Stimulated activated CD8-positive, alpha-beta memory T cell treated with anti-CD3 and anti-CD28 coated beads, Interleukin-7, amount 100 ng/mL, for 48 hours (primary cell): ENCODE measurements around the gene PHACTR2.
"Not testable (repeated sequence)": the region's sequence is repeated elsewhere in the genome, so short reads cannot be mapped to it uniquely, and the experiment has no call there.

ENCODE experiments used
- DNase-seq, 2 donors: peaks; one replicate each; pipeline ENCODE4 v3.0.0-alpha.2; 2020; ENCODE audit warnings: low read depth in 1 of 2; ENCODE audit errors: extremely low read depth in 1 of 2

Gene PHACTR2

DNA sequence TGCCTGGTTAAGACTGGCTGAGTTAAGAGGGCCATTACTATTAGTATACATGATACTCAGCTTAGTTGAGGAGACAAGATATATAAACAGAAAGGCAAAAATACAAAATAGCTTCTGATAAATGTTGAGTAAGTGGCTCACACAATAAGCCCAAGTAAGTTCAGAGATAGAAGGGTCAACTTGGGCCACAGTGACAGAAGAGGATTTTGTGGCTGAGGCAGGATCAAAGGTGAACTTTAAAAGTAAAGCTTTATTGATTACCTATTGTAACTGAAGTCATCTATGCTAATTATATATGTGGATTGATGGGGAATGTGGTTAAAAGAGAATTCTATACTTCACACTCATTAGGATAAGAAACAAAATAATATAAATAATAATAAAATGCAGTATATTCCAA, 80.8 kb downstream of the PHACTR2 start:
- DNase-seq = no peak

DNA sequence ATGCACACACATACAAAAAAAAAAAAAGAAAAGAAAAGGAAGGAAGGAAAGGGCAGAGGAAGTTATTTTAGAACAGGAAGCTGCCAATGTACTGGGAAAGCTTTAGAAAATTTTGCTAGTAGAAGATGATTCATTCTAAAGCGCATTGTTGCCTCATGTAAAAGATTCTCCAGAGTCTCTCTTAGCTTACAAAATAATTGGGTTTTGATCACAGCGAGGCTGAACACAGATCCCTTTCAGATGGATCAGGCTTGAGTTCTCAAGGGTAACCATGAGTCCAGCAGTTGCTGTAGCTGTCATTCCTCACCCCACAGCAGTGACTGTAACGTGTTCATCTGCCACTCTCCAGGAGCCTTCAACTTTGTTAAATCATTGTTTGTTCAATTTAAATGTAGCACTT, 81.9 kb downstream of the PHACTR2 start:
- DNase-seq = no peak

DNA sequence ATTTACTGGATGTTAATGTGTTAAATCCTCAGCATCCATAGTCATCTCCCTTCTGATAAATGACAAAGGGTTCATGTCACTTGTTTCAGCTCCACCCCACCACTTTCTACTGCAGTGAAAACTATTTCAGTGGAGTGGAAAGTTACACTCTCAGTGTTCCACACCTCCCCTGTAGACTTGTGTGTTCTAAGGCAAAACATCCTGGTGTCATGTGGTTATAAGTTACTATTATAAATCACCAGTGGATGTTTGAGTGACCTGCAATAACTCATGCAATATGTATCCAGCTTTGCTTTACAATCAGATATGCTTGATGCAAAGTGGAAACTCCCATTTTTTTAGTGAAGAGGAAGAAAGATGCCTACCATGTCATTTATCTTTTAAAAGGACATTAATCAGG, 83.3 kb downstream of the PHACTR2 start:
- no peak for DNase-seq

DNA sequence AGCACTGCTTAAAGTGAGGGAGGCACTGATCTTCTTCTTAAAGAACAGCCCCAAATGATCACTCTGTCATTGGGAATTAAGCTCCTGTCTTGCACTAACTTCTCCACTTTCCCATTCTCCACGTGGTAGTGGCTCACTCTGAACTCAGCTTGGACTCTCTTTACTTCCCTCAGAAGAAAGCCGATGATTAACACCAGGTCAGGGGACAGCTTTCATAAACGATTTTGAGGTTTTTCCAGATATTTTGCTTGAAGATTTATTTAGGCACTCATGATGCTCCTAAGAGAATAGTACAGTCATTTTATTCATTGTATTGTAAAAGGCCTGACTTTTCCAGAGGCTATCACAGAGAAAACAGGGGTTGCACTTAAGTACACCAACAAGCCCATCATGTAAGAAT, 84.4 kb downstream of the PHACTR2 start:
- no peak for DNase-seq

DNA sequence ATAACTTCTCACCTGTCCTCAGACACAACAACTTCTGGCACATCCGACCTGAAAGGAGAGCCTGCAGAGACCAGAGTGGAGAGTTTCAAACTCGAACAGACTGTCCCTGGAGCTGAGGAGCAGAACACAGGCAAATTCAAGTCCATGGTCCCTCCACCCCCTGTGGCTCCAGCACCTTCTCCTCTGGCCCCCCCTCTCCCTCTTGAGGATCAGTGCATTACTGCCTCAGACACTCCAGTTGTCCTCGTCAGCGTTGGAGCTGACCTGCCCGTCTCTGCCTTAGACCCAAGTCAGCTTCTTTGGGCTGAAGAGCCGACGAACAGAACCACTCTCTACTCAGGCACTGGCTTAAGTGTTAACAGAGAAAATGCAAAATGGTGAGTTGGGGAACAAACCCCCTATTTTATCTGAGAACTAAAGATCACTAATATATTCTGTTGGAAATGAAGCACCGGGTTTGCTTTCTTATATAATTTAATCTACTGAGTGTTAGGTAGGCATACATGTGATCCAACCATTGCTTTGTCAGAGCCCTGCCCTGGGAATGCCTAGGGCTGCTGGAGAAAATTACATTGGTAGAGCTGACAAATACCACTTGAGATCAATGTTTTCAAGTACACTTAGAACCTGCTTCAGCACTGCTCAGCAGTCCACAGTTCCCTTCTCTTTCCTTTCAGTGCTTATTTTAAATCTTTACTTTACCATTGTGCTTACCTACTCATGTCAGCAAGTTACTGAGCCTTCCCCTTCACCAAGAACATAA, 87.8 kb downstream of the PHACTR2 start:
- DNase-seq = no peak

DNA sequence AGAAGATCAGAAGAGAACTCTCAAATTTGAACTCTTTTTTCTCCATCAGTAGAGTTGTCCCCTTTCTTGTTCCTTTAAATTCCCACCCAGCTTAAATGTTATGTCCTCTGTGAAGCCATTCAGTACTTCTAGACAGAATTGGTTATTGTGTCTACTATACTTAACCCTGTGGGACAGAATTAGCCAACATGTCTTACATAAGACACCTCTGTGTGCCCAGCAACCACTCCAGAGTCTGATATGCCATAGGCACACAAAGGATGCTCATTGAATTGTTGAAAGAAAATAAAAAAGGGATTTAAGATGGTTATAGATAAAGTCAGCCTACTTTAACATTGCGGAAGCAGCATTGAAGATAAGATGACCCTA, 88.4 kb downstream of the PHACTR2 start:
- DNase-seq = no peak

DNA sequence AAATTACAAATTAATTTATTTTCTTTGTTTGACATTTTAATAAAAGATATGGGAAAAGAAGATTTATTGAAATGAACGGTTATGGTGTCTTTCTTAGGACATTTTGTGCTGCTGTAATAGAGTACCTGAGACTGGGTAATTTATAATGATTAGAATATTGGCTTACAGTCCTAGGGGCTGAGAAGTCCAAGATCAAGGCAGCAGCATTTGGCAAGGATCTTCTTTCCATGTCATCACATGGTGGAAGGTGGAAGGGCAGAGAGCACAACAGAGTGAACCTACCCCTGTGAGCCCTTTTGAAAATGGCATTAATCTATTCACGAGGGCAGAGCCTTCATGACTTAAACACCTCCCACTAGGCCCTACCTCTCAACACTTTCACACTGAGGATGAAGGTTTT, 89.7 kb downstream of the PHACTR2 start:
- no peak for DNase-seq

DNA sequence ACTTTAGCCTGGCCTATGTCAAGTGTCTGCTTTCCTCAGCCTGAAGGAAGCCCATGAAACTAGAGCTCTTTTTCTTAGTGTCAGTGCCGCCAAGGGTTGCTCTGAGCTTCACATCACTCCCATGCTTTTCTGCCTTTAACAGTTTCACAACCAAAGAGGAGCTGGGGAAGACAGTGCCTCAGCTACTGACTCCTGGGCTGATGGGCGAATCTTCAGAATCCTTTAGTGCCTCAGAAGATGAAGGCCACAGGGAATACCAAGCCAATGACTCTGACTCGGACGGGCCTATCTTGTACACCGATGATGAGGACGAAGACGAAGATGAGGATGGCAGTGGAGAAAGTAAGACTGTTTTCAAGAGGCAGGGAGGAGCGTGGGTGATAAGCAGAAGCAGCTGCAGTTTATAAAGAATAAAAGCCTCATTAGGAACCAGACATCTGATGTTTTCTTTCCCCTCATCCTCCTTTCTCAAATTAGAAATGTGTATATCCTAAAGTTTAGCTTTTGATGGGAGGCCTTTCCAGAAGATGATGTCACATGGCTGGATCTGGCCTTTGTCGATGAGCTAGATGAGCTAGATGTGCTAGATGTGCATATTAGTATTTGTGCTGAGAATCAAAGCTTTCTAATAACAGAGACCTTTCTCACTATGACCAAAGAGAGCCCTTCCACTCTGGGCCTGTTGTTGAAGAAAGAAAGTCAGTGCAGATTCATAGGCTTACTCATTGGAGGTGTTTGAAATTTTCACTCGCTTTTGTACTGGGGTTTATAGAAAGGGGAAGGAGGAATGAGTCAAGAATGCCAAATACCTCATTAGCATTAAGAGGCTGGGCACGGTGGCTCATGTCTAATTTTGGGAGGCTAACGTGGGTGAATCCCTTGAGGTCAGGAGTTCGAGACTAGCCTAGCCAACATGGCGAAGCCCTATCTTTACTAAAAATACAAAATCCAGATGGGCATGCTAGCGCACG, 94.6 kb downstream of the PHACTR2 start:
- DNase-seq = no peak

DNA sequence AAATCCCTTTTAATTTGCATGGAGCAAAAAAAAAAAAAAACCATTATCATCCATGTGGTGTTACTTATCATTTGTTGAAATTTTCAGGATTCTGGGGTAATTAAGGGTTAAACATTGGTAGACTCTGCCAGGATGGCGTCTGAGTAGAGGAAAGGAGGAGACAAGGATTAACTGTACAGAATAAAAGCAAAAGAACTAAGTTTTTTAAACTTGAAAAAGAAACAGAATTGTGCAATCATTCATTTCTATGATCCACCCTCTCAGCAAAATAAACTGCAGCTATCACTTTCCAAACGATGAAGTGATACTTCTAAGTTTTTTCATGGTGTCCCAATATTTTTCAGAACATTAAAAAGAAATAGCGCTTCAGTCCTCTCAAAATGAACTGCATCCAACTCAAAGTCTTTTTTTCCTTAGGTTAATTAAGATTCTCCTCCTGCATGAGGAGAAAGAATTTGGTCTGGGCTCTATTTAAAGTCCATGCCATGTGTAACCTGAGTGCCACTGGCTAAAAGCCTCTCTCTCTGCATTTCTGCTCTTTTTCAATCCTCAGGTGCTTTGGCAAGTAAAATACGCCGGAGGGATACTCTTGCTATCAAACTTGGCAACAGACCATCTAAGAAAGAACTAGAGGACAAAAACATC, 95.9 kb downstream of the PHACTR2 start:
- no peak for DNase-seq

DNA sequence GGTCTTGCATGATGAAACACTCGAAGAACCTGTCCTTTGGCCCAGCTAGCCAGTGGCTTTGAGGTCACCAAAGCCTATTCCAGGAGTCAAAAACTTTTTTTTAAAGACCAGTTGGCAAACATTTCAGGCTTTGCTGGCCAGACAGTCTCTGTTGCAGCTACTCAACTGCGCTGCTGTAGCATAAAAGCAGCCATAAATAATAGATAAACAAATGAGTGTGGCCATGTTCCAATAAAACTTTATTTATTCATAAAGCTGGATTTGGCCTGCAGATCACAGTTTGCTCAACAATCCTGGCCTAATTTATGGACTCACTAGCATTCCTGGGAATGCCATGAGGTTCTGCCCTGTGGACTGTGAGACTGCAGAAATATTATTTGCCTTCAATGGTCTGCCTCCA, 96.6 kb downstream of the PHACTR2 start:
- no peak for DNase-seq

DNA sequence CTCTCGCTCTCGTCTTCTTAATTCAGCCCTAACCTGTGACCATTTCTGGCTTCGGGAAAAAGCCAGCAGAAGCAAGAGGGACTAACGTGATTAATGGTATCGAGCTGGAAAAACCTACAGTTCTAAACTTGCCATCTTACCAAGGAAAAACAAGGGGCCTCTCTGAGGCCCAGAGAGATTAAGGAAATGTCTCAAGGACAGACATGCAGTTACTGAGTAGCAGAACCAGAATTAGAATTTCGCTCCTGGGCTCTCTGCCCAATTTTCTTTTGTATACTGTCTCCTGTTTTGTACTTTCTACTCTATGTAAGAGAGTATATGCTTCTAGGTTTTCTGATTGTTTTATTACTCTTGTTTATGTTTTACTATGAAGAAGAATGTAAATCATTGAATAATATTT, 97.6 kb downstream of the PHACTR2 start:
- DNase-seq = no peak

DNA sequence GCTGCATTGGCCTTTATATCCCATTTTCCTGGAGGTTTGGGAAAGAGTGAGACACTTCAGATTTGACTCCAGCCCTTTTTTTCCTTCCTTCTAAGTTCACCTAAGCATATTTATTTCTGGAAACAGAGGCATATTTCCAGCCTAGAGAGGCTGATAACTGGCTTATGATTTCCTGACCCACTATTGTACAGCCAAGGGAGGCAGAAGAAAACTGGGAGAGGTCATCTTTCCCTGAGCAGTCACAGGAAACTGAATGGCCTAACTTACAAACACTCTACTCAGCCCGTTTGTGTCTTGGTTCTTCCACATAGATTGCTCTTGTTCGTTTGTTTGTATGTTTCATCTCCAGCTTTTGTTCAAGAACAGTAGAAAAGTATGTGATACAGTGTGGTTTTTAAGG, 101.2 kb downstream of the PHACTR2 start:
- no peak for DNase-seq

DNA sequence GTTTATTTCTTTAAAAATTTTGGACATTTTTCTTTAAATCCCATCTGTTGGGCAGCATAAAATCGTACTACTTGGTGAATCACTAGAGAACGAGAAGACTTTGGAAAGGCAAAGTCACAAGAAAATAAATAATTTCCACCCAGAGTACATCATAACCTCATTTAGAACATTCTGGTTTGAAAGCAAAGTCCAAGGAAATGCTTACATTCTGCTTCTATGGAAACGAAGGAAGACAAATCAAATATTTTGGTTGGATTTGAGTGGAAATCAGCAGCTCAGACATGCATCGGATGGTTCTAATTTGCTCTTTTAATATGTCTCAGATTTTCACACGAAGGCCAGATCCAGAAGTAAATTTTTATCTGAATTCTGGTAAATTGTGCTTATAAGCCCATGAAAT, 104.7 kb downstream of the PHACTR2 start:
- DNase-seq = no peak

DNA sequence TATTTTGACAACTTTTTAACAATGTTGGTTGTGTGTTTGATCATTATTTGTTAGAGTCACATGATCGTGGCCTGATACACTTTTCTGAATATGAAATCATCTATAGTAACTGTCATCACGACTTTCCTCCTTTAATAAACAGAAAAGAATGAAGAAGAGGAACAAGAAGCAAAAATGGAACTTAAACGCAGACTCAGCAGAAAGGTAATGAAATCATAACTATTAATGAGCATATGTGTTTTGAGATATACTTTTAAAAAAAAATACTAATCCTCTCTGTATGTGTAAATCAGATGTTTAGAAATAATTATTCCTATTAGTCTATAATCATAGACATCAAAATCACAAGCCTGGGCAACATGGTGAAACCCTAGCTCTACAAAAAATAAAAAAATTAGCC, 105.3 kb downstream of the PHACTR2 start:
- no peak for DNase-seq

DNA sequence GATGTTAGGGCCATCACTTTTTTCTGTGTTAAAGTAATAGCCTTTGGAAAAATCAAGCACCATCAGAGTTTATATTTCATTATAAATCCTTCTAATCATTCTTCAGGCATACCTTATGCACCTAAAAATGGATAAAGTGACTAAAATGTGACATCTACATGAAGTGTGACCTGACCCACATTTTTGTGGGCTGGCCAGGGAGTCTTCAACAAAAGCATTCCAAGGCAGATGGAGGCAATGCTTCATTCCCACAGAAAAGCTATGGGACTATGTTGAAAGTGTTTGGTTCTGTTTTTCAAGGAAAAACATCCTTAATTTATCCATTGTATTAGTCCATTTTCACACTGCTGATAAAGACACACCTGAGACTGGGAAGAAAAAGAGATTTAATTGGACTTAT, 106.6 kb downstream of the PHACTR2 start:
- no peak for DNase-seq

DNA sequence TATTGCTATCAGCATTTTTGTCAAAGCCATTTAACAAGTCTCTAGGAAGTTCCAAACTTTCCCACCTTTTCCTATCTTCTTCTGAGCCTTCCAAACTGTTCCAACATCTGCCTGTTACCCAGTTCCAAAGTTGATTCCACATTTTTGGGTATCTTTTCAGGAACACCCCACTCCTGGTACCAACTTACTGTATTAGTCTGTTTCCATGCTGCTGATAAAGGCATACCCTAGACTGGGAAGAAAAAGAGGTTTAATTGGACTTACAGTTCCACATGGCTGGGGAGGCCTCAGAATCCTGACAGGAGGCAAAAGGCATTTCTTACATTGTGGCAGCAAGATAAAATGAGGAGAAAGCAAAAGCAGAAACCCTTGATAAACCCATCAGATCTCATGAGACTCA, 108.6 kb downstream of the PHACTR2 start:
- DNase-seq = not testable (repeated sequence)

DNA sequence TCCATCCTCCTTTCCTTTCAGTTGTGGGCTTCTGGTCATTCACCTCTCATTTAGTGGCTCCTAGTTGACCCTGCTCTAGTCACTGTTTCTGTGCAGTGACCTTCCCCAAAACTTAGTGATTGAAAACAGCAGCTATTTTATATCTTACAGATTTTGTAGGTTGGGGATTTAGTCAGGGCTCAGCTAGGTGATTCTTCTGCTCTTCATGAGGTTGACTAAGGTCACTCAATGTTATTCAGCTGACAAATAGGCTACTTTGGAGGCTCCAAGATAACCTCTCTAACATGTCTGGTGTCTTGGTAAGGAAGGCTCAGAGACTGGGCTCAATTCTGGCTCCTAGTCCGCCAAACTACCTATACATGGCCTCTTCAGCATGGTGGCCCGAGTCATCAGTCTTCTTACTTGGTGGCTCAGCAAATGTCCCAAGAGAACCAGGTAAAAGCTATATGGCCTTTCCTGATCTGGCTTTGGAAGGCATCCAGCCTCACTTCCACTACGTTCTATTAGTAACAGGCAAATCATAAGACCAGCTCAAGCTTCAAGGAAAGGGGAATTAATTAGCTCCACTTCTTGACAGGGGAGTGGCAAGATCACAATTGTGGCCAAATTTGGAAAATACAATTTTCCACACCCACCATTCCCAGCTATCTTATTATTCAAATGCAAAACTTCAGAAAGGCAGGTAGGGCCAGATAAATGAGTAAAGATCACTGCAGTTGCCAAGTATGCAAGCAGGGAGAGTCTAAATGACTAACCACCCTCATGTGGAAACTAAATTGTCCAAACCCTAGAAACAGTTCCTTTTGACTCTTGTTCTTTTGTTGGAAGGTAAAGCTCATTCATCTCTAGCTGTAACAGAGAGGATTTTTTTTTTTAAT, 114.9 kb downstream of the PHACTR2 start:
- DNase-seq = no peak

DNA sequence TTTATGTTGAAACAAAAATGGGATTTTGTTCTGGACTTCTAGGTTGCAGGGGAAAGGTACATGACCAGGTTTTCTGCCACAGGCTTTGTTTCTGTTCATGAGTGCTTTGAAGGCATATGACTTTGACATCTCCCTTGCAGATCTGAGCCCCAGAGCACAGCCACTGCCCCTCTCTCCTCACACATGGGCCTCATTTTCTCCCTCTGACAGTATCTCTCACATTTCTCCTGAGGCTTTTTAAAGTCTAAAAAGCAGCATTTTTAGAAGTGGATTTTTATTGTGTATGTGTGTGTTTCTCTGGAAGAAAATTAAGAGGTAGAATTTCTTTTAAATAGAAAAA, 115.5 kb downstream of the PHACTR2 start:
- no peak for DNase-seq

DNA sequence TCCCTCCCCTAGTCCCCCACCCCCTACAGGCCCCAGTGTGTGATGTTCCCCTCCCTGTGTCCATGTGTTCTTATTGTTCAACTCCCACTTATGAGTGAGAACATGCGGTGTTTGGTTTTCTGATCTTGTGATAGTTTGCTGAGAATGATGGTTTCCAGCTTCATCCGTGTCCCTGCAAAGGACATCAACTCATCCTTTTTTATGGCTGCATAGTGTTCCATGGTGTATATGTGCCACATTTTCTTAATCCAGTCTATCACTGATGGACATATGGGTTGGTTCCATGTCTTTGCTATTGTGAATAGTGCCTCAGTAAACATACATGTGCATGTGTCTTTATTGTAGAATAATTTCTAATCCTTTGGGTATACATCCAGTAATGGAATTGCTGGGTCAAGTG, 118.8 kb downstream of the PHACTR2 start:
- not testable (repeated sequence) for DNase-seq

DNA sequence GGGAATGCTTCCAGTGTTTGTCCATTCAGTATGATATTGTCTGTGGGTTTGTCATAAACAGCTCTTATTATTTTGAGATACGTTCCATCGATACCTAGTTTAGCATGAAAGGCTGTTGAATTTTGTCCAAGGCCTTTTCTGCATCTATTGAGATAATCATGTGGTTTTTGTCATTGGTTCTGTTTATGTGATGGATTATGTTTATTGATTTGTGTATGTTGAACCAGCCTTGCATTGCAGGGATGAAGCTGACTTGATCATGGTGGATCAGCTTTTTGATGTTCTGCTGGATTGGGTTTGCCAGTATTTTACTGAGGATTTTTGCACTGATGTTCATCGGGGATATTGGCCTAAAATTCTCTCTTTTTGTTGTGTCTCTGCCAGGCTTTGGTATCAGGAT, 120.7 kb downstream of the PHACTR2 start:
- DNase-seq = not testable (repeated sequence)
